Ammon's horn (tissue), 1 donor: ENCODE results near the gene CDR2L.
"Not testable (repeated sequence)": the region's sequence is repeated elsewhere in the genome, so short reads cannot be mapped to it uniquely, and the experiment has no call there.

ENCODE experiments used
- DNase-seq: peaks from one replicate; pipeline ENCODE4 v3.0.0-alpha.2; 2016; ENCODE audit warnings: low spot score

Gene CDR2L

DNA sequence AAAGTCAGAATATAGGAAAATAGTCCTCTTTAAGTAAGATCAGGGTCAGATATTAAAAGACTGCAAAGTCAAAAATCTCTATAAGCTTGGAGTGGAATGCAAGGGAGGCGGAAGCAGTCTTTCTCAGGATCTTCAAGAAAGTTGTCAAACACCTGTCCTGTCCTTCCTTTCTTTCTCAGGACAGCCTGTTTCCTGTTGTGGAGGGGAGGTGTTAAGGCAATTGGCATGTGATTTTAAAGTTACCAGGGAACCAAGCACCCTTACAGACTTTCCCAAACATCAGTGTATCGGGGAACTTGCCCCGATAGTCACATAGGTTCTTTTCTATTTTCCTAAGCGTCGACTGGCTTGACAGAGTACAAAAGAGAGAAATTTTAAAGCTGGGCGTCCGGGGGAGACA is 57.3 kb downstream of the CDR2L start:
- no peak for DNase-seq

DNA sequence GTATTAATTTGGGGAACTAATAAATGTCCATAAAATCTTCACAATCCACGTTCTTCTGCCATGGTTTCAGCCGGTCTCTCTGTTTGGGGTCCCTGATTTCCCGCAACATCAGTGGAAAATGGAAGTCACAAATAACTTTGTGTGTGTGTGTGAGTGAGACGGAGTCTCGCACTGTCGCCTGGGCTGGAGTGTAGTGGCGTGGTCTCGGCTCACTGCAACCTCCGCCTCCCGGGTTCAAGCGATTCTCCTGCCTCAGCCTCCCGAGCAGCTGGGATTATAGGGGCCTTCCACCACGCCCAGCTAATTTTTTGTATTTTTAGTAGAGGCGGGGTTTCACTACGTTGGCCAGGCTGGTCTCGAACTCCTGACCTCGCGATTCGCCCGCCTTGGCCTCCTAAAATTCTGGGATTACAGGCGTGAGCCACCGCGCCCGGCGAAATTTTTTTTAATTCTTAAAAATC is 58.5 kb downstream of the CDR2L start:
- DNase-seq = not testable (repeated sequence)

DNA sequence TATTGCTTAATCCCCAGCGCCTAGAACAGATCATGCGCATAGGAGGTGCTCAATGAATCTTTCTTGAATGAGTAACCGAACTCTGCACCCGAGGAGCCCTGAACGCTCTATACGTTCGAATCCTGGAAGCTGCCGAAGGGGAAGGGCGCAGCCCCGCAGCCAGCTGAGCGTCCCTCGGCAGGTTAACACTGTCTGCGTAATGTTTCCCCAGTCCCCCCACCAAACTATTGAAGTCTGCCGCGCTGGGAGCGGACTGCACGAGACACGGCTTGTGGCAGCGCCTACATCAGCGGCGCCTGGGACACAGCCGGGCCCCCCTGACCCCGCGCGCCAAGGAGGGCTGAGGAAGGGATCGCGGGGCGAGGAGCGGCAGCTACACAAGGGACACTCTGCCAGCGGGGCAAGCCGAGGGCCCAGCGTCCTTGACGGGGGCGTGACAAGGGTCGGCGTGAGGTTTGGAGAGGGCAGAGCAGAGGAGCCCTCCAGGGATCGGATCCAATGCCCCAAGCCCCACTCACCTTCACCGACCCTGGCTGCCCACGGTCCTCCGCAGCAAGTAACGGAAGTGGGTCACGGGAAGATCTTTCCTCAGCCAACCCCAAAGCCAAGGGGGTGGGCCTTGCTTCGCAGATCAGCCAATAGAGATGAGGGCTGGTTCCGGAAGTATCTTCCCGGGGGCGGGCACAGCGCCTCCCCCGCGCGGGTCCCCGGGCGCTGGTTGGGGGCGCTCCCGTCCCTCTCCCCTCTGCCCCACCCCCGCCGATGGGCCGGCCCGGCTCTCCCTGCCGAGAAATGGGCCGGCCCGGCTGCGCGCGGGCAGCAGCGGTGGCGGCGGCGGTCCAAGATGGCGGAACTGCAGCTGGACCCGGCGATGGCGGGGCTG is 59.2 kb downstream of the CDR2L start, which contains the start of the genes ATP5PD and KCTD2:
Gene ATP5PD, minus strand, starts transcription at position 563 of the 883 bp plus-strand sequence. CDS start 4,319 bp downstream, outside the sequence.
Gene KCTD2, plus strand, starts transcription at position 819 of the 883 bp plus-strand sequence. Its CDS starts 26 bp downstream, at position 845.
- peak; percentile 98 for DNase-seq

DNA sequence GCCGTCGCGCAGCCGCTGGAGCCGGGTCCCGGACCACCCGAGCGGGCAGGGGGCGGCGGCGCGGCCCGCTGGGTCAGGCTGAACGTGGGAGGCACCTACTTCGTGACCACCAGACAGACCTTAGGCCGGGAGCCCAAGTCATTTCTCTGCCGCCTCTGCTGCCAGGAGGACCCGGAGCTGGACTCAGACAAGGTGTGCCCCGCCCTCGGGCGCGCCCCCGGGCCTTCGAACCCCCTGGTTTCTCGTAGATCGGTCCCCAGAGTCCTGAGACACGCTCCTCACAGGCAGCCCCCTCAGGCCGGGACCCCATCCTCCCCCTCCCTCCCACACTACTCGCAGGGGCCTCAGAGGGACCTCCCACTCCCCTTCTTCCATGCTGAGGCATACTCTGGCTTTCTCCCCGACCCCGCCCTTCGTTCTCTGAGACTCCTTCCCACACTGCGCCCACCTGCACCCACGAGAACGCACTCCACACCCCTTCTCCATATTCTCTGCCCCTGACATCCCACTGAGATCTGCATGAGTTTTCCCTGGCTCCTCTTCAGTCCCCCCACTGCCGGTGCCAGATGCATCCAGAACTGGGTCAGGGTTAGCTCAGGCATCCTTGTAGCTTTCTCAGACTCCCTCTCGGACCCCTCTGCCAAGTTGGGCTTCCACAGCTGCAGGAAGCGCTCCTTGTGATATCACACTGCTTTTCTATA is 60.1 kb downstream of the CDR2L start:
- DNase-seq = no peak

DNA sequence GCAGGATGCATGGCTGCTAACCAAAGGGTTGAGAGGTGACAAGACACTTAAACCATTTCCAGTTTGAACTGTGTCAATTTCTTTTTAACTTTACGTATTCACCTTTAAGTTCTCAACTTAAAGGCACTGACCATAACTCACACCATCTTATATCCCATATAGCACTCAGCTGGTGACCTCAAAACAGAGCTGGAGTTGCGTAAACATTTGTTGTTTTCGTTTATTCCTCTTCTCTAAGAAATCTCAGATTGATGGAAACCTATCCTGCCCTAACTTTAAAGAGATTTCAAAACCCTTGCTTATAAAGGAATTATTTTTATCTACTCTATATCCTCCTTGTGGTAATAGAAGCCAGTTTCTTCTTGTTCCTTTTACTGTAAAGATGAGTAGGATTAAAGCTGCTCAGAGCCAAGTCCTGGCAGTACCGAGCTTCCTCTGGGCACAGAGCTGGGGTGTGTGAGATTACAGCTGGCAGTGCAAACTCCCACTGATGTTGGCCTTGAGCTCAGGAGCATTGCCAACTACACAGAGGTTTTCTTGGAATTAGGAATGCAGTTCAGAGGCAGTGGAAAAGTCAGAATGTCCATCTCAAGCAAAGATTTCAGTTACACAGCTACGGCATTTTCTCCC is 60.9 kb downstream of the CDR2L start:
- peak; percentile 46 for DNase-seq

DNA sequence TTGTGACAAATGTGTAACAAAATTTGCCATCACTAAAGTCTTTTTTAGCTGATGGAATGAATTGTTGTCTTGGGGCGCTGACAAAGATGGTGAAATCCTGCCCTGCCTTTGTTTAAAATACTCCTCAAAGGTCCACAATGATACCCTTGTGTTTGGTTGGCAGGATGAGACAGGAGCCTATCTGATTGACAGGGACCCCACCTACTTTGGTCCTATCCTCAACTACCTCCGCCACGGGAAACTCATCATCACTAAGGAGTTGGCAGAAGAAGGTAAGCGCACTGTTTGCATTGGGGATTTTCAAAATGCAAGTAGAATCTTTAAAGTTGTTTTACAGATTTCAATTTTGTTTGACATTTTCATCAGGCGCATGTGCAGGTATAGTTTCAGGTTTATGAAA is 61.6 kb downstream of the CDR2L start:
- no peak for DNase-seq

DNA sequence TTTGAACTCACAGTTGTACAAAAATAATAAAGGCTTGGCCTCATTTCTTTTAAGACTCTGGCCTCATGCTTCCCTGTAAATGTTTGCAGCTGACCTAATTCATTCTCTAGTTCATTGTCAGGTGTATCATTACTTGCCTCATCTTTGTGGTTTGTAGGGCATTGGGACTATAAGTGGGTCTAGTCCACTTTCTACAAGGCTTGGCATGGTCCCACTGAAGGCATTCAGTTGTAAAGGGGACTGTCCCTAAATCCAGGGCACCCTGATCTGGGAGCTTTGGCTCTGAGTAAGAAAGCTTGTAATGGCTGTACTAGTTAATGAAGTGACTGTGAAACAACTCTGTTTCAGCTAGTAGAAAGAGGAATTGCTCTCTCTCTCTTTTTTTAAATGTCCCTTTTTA is 62.3 kb downstream of the CDR2L start:
- DNase-seq = no peak

DNA sequence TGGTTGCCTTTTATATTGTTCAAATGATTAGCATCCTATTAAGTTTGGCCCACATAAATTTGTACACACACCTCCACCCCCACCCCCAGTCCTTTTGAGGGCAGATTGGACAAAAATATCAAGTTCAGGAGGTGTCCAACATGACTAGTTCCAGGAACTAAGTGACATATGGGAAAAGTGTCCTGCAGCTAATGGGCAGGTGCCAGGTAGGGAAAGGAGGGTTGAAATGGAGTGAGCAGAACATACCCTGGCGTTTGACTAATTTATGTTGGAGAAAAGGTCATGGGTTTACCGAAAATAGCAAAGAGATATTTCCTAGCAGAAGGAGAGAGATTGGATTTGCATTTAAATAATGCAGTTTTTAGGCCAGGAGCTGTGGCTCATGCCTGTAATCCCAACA is 64.5 kb downstream of the CDR2L start:
- no peak for DNase-seq
